HG03469 (cell line): ENCODE measurements around the gene SHB.
A peak's percentile ranks its signal among the peaks of the same experiment; 100 is the strongest.
"Not testable (repeated sequence)": the region's sequence is repeated elsewhere in the genome, so short reads cannot be mapped to it uniquely, and the experiment has no call there.

Experiments used
- ATAC-seq: cut with Tn5 transposase; IDR thresholded peaks from one replicate; pipeline ENCODE4 v1.9.1; 2021; ENCODE audit warnings: mild to moderate bottlenecking, moderate library complexity, moderate number of reproducible peaks; ENCODE audit not compliant: unreplicated experiment

The SHB gene

DNA sequence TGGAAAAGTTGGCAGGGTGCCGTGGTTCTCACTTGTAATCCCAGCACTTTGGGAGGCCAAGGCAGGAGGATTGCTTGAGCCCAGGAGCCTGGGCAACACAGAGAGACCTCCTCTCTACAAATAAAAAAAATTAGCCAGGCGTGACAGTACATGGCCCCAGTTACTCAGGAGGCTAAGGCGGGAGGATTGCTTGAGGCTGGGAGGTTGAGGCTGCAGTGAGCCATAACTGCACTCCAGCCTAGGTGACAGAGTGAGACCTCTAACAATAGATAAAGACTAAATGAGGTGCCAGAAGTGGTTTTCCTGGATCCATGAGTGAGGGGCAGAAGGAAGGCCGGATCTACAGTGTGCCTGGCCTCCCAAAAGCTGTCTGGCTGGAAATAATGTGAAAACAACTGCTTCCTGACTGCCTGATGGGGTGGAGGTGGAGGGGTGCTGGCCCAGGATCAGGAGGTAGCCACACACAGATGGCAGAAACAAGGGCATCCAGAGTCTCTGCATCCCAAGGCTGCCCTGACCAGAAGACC lies 4.1 kb downstream of the SHB start:
- no peak for ATAC-seq

GRCh38 chr9:38063363-38063707 lies 5.7 kb downstream of the SHB start:
- no peak for ATAC-seq

DNA sequence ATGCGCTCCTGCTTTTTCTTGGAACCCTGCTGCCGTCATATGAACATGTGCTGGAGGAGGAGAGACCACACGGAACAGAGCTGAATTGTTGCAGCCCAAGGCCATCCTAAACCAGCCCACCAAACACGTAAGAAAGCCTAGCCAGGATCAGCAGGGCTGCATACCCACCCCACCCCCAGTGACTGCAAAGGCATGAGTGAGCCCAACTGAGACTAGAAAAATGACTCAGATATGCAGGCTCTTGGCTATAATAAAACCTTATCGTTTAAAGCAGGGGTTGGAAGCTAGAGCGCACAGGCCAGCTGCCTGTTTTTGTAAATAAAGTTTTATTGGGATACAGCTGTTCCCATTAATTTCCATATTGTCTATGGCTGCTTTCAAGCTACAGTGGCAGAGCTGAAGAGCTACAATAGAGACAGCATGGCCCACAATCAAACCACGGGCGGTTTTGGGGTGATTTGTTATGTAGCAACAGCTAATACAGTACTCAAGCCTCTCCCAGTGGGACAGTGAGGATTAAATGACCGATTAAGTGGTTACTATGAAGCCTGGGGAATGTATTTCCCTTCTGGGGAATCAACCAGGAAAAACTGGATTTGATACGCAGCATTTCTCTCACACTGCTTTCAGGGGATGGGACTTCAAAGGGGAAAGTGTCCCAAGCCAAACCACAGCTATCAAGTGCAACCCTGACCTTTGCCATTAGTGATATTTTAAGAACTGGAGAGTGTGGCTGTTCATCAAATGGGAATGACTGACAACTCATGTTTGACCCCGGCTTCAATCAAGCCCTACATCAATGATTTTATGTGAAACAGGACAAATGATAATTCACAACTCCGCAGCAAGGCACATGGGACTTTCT lies 6.3 kb downstream of the SHB start:
- no peak for ATAC-seq

DNA sequence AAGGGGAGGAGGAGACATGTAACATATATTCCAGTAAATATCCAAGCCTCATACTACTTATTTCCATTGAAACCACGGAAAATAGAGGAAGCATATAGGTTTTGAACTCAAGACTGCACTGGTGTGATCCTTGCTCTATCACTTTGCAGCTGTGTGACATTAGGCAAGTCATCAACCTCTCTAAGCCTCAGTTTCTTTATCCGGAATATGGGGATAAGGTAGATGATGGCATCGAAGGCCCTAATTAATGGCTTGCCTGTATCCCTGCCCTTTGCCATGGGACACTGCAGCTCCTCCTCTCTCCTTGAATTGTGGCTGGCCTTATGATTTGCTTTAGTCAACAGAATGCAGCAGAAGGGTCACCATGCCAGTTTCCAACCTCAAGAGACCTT lies 6.9 kb downstream of the SHB start:
- ATAC-seq, result no peak

GRCh38 chr9:38061326-38061977 lies 7.6 kb downstream of the SHB start:
- peak; percentile 58 for ATAC-seq

- no peak for ATAC-seq
These were observed 8.3 kb downstream of the SHB start for GRCh38 chr9:38060681-38061080.

GRCh38 chr9:38059233-38059936 lies 9.6 kb downstream of the SHB start:
- ATAC-seq, result no peak

GRCh38 chr9:38058452-38059232 lies 10.4 kb downstream of the SHB start:
- no peak for ATAC-seq

DNA sequence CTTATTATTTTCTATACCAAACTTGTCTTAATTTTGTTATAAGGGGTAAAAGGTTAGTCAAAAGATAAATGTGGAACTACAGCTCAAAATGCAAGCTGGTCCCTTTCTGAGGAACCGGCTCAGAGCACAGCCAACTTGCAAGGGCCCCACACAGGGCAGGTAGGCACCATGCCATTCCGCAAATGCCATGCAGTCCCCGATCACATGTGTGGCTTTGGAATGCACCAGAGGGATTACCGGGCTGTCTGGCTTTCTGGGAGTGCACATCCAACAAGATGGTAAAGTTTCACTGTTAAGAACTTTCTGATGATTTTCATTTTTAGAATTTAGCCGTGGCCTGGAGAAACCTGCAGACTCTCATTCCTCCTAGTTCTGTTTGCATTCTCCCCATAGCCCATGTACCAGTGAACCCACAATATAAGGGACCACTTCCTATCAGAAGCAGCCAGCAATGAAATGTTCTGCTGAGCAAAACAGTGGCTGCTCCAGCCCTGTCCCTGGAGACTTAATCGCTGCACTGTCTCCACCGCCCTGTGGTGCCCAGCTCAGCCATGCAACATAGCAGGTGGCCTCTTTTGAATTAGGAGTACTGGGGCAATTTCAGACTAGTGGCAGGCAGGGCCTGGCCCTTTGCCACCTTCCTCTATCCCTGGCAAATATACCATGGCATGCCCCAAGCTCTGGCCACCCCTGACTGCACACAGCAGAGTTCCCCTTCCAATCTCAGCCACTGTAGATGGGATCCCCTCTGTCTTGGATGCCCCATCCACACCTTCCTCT lies 11.4 kb downstream of the SHB start:
- no peak for ATAC-seq

- ATAC-seq, result no peak
These were observed 14.4 kb downstream of the SHB start for GRCh38 chr9:38054653-38055052.

DNA sequence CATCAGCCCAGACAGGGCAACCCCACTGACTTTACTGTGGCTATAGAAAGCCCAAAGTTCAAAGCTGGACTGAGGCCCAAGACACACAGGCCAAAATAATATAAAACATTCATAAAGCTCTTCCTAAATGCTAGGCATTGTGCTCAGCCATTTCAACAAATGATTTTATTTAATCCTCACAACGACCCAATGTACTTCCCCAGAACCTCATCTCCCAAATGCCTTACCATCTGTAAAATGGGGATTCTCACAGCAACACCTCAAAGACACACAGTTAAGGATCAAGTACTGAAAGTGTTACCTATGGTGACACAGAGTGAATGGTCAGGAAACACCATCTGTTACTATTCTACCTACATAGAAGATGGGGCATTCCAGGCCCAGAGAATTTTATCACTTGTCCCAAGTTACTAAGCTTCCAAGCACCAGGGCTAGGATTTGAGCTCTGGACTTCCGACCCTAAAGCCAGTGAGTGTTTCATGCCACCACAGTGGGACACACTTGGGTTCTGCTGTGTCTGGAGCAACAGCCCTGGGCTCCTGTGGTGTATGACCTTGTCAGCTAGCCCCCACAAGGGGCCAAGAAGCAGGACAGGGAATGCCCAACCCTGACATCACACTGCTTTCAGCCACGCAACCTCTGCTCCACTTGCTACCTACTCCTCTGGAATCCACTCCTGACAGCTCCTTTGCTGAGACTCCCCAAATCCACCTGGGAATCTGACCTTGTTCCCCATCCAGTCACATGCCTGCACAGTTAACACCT lies 15.1 kb downstream of the SHB start:
- ATAC-seq, result no peak

DNA sequence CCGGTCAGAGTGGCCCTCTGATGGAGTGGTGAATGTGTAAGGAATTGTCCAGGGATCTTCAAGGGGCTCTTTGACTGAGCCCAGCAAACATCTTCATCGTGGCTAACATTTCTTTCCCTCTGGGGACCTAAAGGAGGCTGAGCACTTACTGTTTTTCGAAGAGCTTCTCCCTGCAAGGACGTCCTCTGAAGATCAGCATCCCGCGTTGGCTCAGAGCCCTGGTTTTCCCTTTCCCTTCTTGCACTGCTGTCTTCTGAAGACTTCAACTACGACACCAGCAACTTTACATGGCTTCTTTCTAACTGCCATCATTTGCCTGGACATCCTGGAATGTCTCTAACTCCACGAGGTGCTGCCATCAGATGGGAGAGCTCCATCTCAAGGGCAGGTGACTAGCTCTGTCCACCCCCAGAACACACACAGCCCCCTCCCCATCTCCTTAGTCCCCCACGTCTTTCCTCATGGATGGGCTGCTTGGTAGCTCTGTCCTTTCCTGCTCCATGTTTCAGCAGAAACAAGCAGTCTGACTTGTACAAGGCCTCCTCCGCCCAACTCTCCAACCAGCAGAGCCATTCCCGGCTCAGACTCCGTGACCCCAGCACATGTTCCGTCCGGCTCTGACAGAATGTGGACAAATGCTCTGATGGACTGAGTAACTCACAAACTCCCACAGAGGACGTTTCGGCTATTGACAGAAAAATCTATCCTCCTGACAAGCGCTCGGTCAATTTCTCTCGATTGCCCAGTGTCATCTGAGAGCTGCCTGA lies 17.1 kb downstream of the SHB start:
- ATAC-seq, result no peak

GRCh38 chr9:38048316-38048969 lies 20.6 kb downstream of the SHB start:
- ATAC-seq, result no peak

DNA sequence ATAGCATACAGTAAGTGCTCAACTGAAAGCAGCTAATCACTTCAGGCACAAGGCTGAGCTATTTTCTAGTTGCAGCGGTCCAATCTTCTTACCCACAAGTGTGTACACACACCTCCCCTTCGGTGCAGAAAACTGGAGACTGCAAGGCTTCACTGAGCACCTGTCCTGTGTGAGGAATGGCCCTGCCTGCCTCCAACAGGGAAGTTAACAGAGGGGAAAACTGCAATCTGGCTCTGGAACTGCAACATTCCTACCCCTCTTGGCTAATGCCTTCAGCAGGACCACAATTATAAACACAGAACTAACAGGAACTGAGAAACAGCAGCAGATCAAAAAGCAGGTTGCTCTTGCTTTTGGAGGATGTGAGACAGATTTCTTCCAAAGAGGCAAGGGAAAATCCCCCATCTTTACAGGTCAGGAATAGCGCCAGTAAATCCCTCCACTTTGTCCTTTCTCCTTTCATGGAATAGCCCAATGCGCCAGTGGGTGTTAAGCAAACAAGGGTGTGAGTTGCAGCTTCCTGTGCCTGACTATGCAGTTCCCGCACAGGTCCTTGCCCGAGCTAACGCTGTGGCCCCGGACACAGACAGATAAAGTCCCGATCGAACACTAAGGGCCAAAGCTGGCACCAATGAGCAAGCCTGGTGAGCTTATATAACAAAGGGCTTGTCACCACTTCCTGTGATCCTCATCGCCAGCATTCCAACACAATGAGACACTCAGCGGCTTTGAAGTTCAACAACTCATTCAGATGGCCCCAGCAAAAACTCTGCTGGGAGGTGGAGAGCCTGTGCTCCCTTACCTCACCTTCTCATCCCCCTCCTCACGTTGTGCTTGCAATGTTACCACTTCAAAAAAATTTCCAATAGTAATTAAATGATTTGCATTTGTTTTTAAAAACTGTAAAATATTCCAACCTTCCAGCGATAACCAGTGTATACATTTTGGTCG lies 21.5 kb downstream of the SHB start:
- no peak for ATAC-seq

- no peak for ATAC-seq
These were observed 22.2 kb downstream of the SHB start for GRCh38 chr9:38046661-38047300.

- ATAC-seq, result not testable (repeated sequence)
These were observed 23.1 kb downstream of the SHB start for GRCh38 chr9:38045939-38046338.
